K562 (cell line): ENCODE results near the gene SPANXC. TPM values are rescaled to one million over a fixed set of nuclear protein-coding genes. Genes with fewer than 3 reads are reported as not detected.
A peak's percentile ranks its signal among the peaks of the same experiment; 100 is the strongest.

ENCODE experiments used
- ATAC-seq: fragments of 200-7000 bp; cut with Tn5 transposase; 3 replicates; pipeline ENCODE4 v1.9.1; 2020; ENCODE audit warnings: moderate library complexity
- BruUV-seq: library from RNA; stranded (reverse); fragments of 400-500 nt; replicated peaks from 2 replicates; lab custom pipeline; 2021; lab: Mats Ljungman, UMichigan
- CTCF ChIA-PET: fragments of 300-600 bp; formaldehyde crosslinking; extraction: SDS; loops from one replicate; lab custom pipeline; 2021; ENCODE audit warnings: low intra/inter-chr PET ratio; lab: Yijun Ruan, JAX
- POLR2A ChIA-PET: fragments of 300-600, 350-650 bp; sonication (Branson Sonifier 250); formaldehyde crosslinking; extraction: SDS; loops from one replicate; lab custom pipeline; 2021; ENCODE audit warnings: antibody characterized with exemption, inconsistent platforms; lab: Yijun Ruan, JAX
- DNase-seq, 4 experiments: peaks; one replicate each; pipeline versions ENCODE4 v3.0.0 to v3.0.0-alpha.2; 2011 to 2018; ENCODE audit warnings: low spot score in 3 of 4, mixed read lengths in 3 of 4; ENCODE audit errors: extremely low read depth in 1 of 4
- FAIRE-seq: peaks from 2 replicates; lab custom pipeline; 2011; peaks lifted over from hg19 to GRCh38; lab: Jason Lieb, UNC
- H2AFZ ChIP-seq: 2 replicates; pipeline ENCODE4 v1.6.0; 2011; ENCODE audit warnings: low read depth, low read length, control low read depth, inconsistent platforms
- H3K27ac ChIP-seq: fragments of 200-600 bp; 3 replicates; pipeline ENCODE4 v1.8.0; 2011; ENCODE audit warnings: low read depth, mild to moderate bottlenecking, control low read depth, inconsistent platforms, low read length, moderate library complexity, mixed read lengths; ENCODE audit errors: extremely low read depth
- H3K27me3 ChIP-seq, 2 experiments: fragments of 300-600 bp in 1 of 2; 2 replicates in 1 of 2; 3 replicates in 1 of 2; pipeline versions ENCODE4 v1.6.0 to v1.8.0; 2011; ENCODE audit warnings: inconsistent platforms in 2 of 2, low read length in 2 of 2, mild to moderate bottlenecking in 1 of 2, mixed read lengths in 1 of 2, moderate library complexity in 1 of 2; ENCODE audit not compliant: control insufficient read depth in 2 of 2, insufficient read depth in 2 of 2
- H3K36me3 ChIP-seq: fragments of 300-600 bp; 3 replicates; pipeline ENCODE4 v1.8.0; 2011; ENCODE audit warnings: mild to moderate bottlenecking, low read length, inconsistent platforms; ENCODE audit not compliant: control insufficient read depth, insufficient read depth
- H3K4me1 ChIP-seq, 2 experiments: fragments of 200-600 bp in 1 of 2; replicated peaks in 1 of 2; 2 replicates in 1 of 2; 3 replicates in 1 of 2; pipeline versions ENCODE4 v1.5.1 to v1.8.0; 2011; ENCODE audit warnings: inconsistent platforms in 2 of 2, low read length in 2 of 2, mild to moderate bottlenecking in 1 of 2, mixed read lengths in 1 of 2, moderate library complexity in 1 of 2; ENCODE audit not compliant: control insufficient read depth in 2 of 2, insufficient read depth in 2 of 2
- H3K4me2 ChIP-seq: 2 replicates; pipeline ENCODE4 v1.6.1; 2011; ENCODE audit warnings: low read length, control low read depth, inconsistent platforms, mixed read lengths; ENCODE audit not compliant: insufficient read depth
- H3K4me3 ChIP-seq: fragments of 200-600 bp; sonication (generic), shearing (Covaris generic); 2 replicates; pipeline ENCODE4 v1.5.1; 2016; ENCODE audit warnings: control low read depth, inconsistent platforms
- H3K79me2 ChIP-seq: fragments of 200-600 bp; 3 replicates; pipeline ENCODE4 v1.8.0; 2011; ENCODE audit warnings: low read length, inconsistent platforms; ENCODE audit not compliant: control insufficient read depth, insufficient read depth
- H3K9ac ChIP-seq, 2 experiments: 2 replicates each; pipeline versions ENCODE4 v1.6.0 to v1.6.1; 2011; ENCODE audit warnings: low read depth in 2 of 2, low read length in 2 of 2, control low read depth in 1 of 2, inconsistent platforms in 1 of 2, mild to moderate bottlenecking in 1 of 2, mixed read lengths in 1 of 2; ENCODE audit not compliant: insufficient read depth in 1 of 2
- H3K9me1 ChIP-seq: one replicate; pipeline ENCODE4 v1.6.0; 2011; ENCODE audit warnings: inconsistent platforms, mild to moderate bottlenecking, low read length, moderate library complexity; ENCODE audit not compliant: control insufficient read depth, insufficient read depth
- H3K9me3 ChIP-seq: replicated peaks from 2 replicates; pipeline ENCODE4 v1.5.1; 2011; ENCODE audit warnings: low read depth, low read length, inconsistent platforms; ENCODE audit not compliant: control insufficient read depth, insufficient read depth
- H4K20me1 ChIP-seq: replicated peaks from 2 replicates; pipeline ENCODE4 v1.6.1; 2011; ENCODE audit warnings: low read length, inconsistent platforms, mixed read lengths; ENCODE audit not compliant: control insufficient read depth, insufficient read depth
- ARHGAP35 ChIP-seq: fragments of 450-650 bp; IDR thresholded peaks from 2 replicates; pipeline ENCODE4 v1.6.1; 2018; ENCODE audit not compliant: partially characterized antibody
- CEBPB ChIP-seq: fragments of 450-650 bp; IDR thresholded peaks from 2 replicates; pipeline ENCODE4 v1.6.1; 2016; ENCODE audit warnings: missing genetic modification characterization, missing compliant biosample characterization
- CLOCK ChIP-seq: fragments of 250-450 bp; sonication (Bioruptor Pico); IDR thresholded peaks from 2 replicates; pipeline ENCODE4 v1.4.0; 2020; ENCODE audit warnings: mild to moderate bottlenecking, moderate library complexity, borderline replicate concordance
- CREB1 ChIP-seq, 2 experiments: sonication (generic) in 1 of 2; formaldehyde crosslinking in 1 of 2; IDR thresholded peaks; 2 replicates each; pipeline versions ENCODE4 v1.6.1 to v1.8.0; 2012 to 2022; ENCODE audit warnings: inconsistent platforms in 1 of 2, mild to moderate bottlenecking in 1 of 2, missing genetic modification reagents in 1 of 2, moderate library complexity in 1 of 2
- CTCF ChIP-seq, 3 experiments: IDR thresholded peaks in 2 of 3; conservative IDR thresholded peaks in 1 of 3; 2 replicates each; pipeline ENCODE4 v1.5.1; 2011 to 2012; ENCODE audit warnings: low read length in 3 of 3, mild to moderate bottlenecking in 3 of 3, control low read depth in 2 of 3, improper control_type of control experiment in 1 of 3, inconsistent platforms in 1 of 3, low read depth in 1 of 3, mixed read lengths in 1 of 3, moderate library complexity in 1 of 3; ENCODE audit not compliant: insufficient read depth in 2 of 3
- FOXK2 ChIP-seq, 2 experiments: fragments of 450-650 bp; IDR thresholded peaks in 1 of 2; conservative IDR thresholded peaks in 1 of 2; 2 replicates each; pipeline ENCODE4 v1.6.1; 2016; ENCODE audit warnings: low read depth in 2 of 2, mild to moderate bottlenecking in 1 of 2
- GTF2F1 ChIP-seq: IDR thresholded peaks from 2 replicates; pipeline ENCODE4 v1.6.1; 2011; ENCODE audit warnings: low read depth, low read length, improper control_type of control experiment
- NFIX ChIP-seq: fragments of 250-450 bp; sonication (Bioruptor Pico); IDR thresholded peaks from 2 replicates; pipeline ENCODE4 v1.4.0; 2020; ENCODE audit warnings: low read depth, mild to moderate bottlenecking, moderate library complexity
- PCBP2 ChIP-seq: fragments of 200-400 bp; formaldehyde crosslinking; IDR thresholded peaks from 2 replicates; pipeline ENCODE4 v1.6.1; 2018; ENCODE audit warnings: low read length, low read depth, mild to moderate bottlenecking, moderate library complexity; ENCODE audit not compliant: poor library complexity, severe bottlenecking
- SMARCB1 ChIP-seq: IDR thresholded peaks from 2 replicates; pipeline ENCODE4 v1.6.1; 2011; ENCODE audit warnings: improper control_type of control experiment, low read depth; ENCODE audit not compliant: insufficient read length
- SMARCC2 ChIP-seq: fragments of 450-650 bp; IDR thresholded peaks from 2 replicates; pipeline ENCODE4 v1.6.1; 2017; ENCODE audit warnings: antibody characterized with exemption, moderate library complexity, mild to moderate bottlenecking, low read depth
- SRSF1 ChIP-seq: fragments of 200-400 bp; formaldehyde crosslinking; IDR thresholded peaks from 2 replicates; pipeline ENCODE4 v1.6.1; 2017; ENCODE audit warnings: mild to moderate bottlenecking, low read depth, low read length, moderate library complexity
- SRSF7 ChIP-seq: fragments of 200-400 bp; formaldehyde crosslinking; optimal IDR thresholded peaks from 2 replicates; pipeline ENCODE3; 2017; ENCODE audit warnings: mild to moderate bottlenecking, low read depth, low read length
- ZFX ChIP-seq: sonication (generic); formaldehyde crosslinking; IDR thresholded peaks from 2 replicates; pipeline ENCODE4 v1.8.0; 2022; ENCODE audit warnings: mild to moderate bottlenecking, missing genetic modification reagents, moderate library complexity
- ZNF197 ChIP-seq: fragments of 200-800 bp; sonication (Bioruptor generic); IDR thresholded peaks from 2 replicates; pipeline ENCODE4 v1.6.1; 2016; ENCODE audit warnings: low read depth, missing genetic modification characterization, missing compliant biosample characterization
- ZNF217 ChIP-seq: sonication (generic); formaldehyde crosslinking; IDR thresholded peaks from 2 replicates; pipeline ENCODE4 v1.8.0; 2022; ENCODE audit warnings: mild to moderate bottlenecking, missing genetic modification reagents
- ZNF766 ChIP-seq: fragments of 200-800 bp; sonication (Bioruptor generic); conservative IDR thresholded peaks from 2 replicates; pipeline ENCODE4 v1.6.1; 2016; ENCODE audit warnings: missing genetic modification characterization, missing compliant biosample characterization
- WGBS: fragments of 100-300 bp; shearing (Covaris generic); methylation state at CpG from one replicate; pipeline ENCODE4 v1.1.6; 2016; ENCODE audit warnings: low coverage, mixed read lengths; ENCODE audit not compliant: insufficient coverage; ENCODE audit errors: missing lambda C conversion rate; 5-methylcytosine and 5-hydroxymethylcytosine counted together
- in situ Hi-C: fragments of 300-500 bp; cut with MboI; formaldehyde crosslinking; loops from 4 replicates; pipeline ENCODE4 v1.15.0; 2018; ENCODE audit warnings: inconsistent platforms, mixed read lengths
- intact Hi-C: fragments of 100-400 bp; cut with micrococcal nuclease; formaldehyde crosslinking; loops from 2 replicates; pipeline ENCODE4 v1.14.2; 2022
- polyA plus RNA-seq, 8 experiments: library from polyadenylated mRNA; depleted of rRNA in 4 of 8; stranded (reverse) in 5 of 8; unstranded in 3 of 8; fragments of >200 nt; fragmentation: Nextera tagmentation in 2 of 8; fragmentation: Illumina TruSeq in 1 of 8; extraction: Ambion mirVana in 2 of 8; extraction: Trizol in 1 of 8; gene quantifications; 2 replicates each; pipeline versions ENCODE4 v1.2.1 to v1.2.3, GENCODE V29; 2011 to 2014; ENCODE audit warnings: inconsistent platforms in 1 of 8, missing spikeins in 1 of 8
- total RNA-seq, 7 experiments: library from RNA; depleted of rRNA in 6 of 7; stranded (reverse); fragments of >200 nt in 6 of 7; fragmentation: Illumina TruSeq in 2 of 7; extraction: Trizol in 2 of 7; gene quantifications; 2 replicates each; pipeline versions ENCODE4 v1.2.1 to v1.2.3, GENCODE V29; 2011 to 2021; ENCODE audit warnings: low replicate concordance in 1 of 7

SPANXC gene
- total and polyA plus RNA-seq, 9 of the 15 experiments (the other 6 are each of a cell fraction or from before 2014, with no cell fraction given) = not detected

GRCh38 chrX:141279476-141279875, 37.2 kb upstream of the SPANXC start (continued):
- no peak for TF ChIP-seq ZFX
- no peak for TF ChIP-seq FOXK2 (conservative IDR thresholded peaks at IDR 0.05 in 1 of 2, IDR thresholded peaks at IDR 0.05 in 1 of 2; ENCODE audit: low read depth in 2 of 2)
- no peak for TF ChIP-seq ARHGAP35
- TF ChIP-seq ZNF217 (CRISPR knock-in tag) = no peak
- TF ChIP-seq SRSF7 = no peak
- no peak for TF ChIP-seq ZNF766 (CRISPR knock-in tag)
- no peak for TF ChIP-seq NFIX (CRISPR knock-in tag)
- TF ChIP-seq CEBPB (tag) = no peak
- no peak for TF ChIP-seq CREB1 (IDR thresholded peaks at IDR 0.05)
- no peak for TF ChIP-seq CREB1 (CRISPR knock-in tag; IDR thresholded peaks at IDR 0.05)
- no peak for TF ChIP-seq PCBP2
- TF ChIP-seq SRSF1 = no peak
- TF ChIP-seq GTF2F1 = no peak
- TF ChIP-seq SMARCB1 = no peak
- TF ChIP-seq, all 486 proteins: peak for 0

- intact Hi-C loops = loop anchor here (2.0 kb wide), 1 partner anchor 360 kb away; no protein-coding TSS in a partner anchor
- TF ChIP-seq CLOCK (CRISPR knock-in tag) = no peak
- TF ChIP-seq ZNF197 (CRISPR knock-in tag) = no peak
- peak in 2 of 3 experiments; percentile 20 to 24; a peak in 2 of 6 replicates for TF ChIP-seq CTCF (IDR thresholded peaks at IDR 0.05 in 2 of 3, conservative IDR thresholded peaks at IDR 0.05 in 1 of 3; ENCODE audit: insufficient read depth in 2 of 3, low read depth in 1 of 3, low read length in 3 of 3)
- TF ChIP-seq SMARCC2 = no peak
Observed at GRCh38 chrX:141278306-141278705, 36.0 kb upstream of the SPANXC start.

More at GRCh38 chrX:141278306-141278705, 36.0 kb upstream of the SPANXC start:
- no peaks in the 10 kb centered on the region for H3K4me1 ChIP-seq
- H3K27ac ChIP-seq = no peak overlapping the region
- no peaks in the 10 kb centered on the region for H3K9me3 ChIP-seq
- peak; percentile 52; the same call in 1 of the 3 replicates for ATAC-seq
- H3K4me2 ChIP-seq = no peak overlapping the region
- no peak overlapping the region for H2AFZ ChIP-seq
- FAIRE-seq = no peak
- ChIA-PET POLR2A (no interaction called here), CTCF (interaction anchor here (0.6 kb wide), 1 partner anchor 360 kb away, joined by 4 read pairs; no protein-coding TSS in a partner anchor)
- H3K36me3 ChIP-seq = no peaks in the 10 kb centered on the region
- H4K20me1 ChIP-seq = no peaks in the 10 kb centered on the region
- no peaks in the 10 kb centered on the region for H3K27me3 ChIP-seq
- H3K9me1 ChIP-seq = no peaks in the 10 kb centered on the region
- in situ Hi-C loops = no loop called here
- H3K79me2 ChIP-seq = no peaks in the 10 kb centered on the region
- BruUV-seq = no TSS peak
- WGBS = 0% methylated on average over 3 of the region's 3 CpGs
- no peak overlapping the region for H3K4me3 ChIP-seq
- H3K9ac ChIP-seq = no peak overlapping the region
- DNase-seq = peak; percentile 4 to 17 (median 10)
